HG03066 (cell line): ENCODE results near the gene AFG1L.
A peak's percentile ranks its signal among the peaks of the same experiment; 100 is the strongest.
"Not testable (repeated sequence)": the region's sequence is repeated elsewhere in the genome, so short reads cannot be mapped to it uniquely, and the experiment has no call there.

ENCODE experiments used
- ATAC-seq: cut with Tn5 transposase; IDR thresholded peaks from one replicate; pipeline ENCODE4 v1.9.1; 2021; ENCODE audit warnings: low read depth; ENCODE audit not compliant: unreplicated experiment

Gene AFG1L

DNA sequence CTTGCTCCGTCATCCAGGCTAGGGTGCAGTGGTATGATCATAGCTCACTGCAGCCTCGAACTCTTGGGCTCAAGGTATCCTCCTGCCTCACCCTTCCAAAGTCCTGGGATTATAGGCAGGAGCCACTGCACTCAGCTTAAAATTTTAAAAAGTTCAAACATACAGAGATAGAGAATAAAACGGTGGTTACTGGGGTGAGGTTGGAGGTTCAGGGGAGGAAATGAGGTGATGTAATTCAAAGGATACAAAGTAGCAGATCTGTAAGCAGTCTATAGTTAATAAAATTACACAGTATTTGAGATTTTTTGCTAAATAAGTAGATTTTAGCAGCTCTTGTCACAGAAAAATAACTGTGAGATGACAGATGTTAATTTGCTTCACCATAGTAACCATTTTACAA is 7.5 kb upstream of the AFG1L start:
- no peak for ATAC-seq

DNA sequence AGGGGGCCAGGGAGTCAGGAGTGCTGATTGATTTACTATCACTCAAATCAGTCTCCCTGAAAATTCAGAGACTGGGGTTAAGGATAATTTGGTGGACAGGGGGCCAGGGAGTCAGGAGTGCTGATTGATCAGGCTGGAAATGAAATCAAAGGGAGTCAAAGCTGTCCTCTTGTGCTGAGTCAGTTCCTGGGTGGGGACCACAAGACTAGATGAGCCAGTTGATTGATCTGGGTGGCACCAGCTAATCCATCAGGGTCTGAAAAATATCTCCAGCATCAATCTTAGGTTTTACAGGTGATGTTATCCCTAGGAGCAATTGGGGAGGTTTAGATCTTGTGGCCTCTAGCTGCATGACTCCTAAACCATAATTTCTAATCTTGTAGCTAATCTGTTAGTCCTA is 6.1 kb upstream of the AFG1L start:
- no peak for ATAC-seq

GRCh38 chr6:108291091-108291490 is 3.8 kb upstream of the AFG1L start:
- ATAC-seq: no peak

- not testable (repeated sequence) for ATAC-seq
Observed at GRCh38 chr6:108292561-108292960, 2.3 kb upstream of the AFG1L start.

DNA sequence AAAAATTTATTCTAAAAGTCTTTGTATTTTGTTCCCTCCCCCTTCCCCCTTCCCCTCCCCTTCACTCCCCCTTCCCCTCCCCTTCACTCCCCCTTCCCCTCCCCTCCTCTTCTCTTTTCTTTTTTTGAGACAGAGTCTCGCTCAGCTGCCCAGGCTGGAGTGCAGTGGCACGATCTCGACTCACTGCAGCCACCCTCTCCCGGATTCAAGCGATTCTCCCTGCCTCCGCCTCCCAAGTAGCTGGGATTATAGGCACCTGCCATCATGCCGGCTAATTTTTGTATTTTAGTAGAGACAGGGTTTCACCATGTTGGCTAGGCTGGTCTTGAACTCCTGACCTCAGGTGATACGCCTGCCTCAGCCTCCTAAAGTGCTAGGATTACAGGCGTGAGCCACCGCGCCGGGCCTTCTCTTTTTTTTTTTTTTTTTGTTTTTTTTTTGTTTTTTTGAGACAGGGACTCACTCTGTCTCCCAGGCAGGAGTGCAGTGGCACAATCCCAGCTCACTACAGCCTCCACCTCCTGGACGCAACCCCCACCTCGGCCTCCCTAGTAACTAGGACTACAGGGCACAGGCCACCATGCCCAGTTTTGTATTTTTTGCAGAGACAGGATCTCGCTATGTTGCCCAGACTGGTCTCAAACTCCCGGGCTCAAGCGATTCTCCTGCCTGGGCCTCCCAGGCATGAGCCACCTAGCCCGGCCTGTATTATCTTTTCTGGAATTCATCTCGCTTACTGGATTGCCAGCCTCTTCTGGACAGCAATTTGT is 1.1 kb upstream of the AFG1L start:
- ATAC-seq: no peak

GRCh38 chr6:108294297-108294726 is 542 bp upstream of the AFG1L start:
- ATAC-seq: peak; percentile 8

GRCh38 chr6:108295676-108296075 is 822 bp downstream of the AFG1L start:
- no peak for ATAC-seq

DNA sequence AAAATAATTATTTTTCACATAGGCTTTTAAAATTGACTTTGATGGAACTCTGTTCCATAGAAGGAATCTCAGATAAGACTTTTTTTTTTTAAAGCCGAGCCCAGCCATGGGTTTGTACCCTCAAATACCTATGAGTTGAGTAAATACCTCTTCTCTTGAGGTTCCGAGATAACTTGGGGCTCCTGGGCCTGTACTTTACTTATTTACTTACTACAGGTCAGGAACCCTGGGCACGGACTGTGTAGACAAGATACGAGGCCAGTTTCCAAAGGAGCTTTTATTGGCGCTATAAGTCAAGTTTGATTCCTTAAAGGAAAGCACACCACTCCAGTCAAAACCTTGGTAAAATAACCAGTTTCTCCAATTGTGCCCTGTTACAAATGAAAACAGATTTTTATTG is 7.5 kb downstream of the AFG1L start:
- no peak for ATAC-seq

GRCh38 chr6:108304646-108305045 is 9.8 kb downstream of the AFG1L start:
- no peak for ATAC-seq

GRCh38 chr6:108308641-108309040 is 13.8 kb downstream of the AFG1L start:
- ATAC-seq: not testable (repeated sequence)

GRCh38 chr6:108309844-108310243 is 15.0 kb downstream of the AFG1L start:
- ATAC-seq: no peak

DNA sequence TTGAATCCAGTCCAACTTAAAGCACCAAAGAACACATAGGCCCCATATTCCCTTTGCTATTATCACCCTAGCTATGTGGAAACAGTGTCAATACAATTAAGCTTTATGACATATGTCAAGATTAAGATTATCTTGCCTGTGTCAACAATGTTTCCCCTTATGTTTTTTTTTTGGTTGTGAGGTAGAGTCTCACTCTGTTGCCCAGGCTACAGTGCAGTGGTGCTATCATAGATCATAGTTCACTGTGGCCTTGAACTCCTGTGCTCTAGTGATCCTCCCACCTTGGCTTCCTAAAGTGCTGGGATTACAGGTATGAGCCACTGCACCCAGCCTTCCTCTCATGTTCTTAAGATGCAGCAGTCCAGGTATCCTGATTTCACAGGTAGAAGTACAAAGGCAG is 17.8 kb downstream of the AFG1L start:
- ATAC-seq: no peak

- no peak for ATAC-seq
Observed at GRCh38 chr6:108321253-108321747, 26.4 kb downstream of the AFG1L start.

DNA sequence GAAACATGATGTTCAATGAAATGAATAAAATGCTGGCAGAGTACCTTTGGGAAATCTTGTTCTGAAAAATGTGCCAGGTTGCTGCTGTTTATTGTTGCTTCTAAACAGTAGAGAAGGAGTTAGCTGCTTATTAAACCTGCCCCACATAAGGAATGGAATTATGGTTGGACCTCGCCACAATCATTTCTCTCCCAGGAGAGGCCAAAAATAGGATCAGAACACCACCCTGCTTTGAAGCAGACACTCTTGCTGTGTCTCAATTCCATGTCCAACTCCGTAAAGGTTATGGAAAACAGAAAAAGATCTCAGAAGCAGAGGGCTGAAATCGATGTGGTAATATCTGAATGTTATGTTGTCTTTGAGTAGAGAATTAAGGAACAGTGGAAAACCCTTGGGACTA is 27.9 kb downstream of the AFG1L start:
- ATAC-seq: no peak

GRCh38 chr6:108323710-108324466 is 29.0 kb downstream of the AFG1L start:
- no peak for ATAC-seq

DNA sequence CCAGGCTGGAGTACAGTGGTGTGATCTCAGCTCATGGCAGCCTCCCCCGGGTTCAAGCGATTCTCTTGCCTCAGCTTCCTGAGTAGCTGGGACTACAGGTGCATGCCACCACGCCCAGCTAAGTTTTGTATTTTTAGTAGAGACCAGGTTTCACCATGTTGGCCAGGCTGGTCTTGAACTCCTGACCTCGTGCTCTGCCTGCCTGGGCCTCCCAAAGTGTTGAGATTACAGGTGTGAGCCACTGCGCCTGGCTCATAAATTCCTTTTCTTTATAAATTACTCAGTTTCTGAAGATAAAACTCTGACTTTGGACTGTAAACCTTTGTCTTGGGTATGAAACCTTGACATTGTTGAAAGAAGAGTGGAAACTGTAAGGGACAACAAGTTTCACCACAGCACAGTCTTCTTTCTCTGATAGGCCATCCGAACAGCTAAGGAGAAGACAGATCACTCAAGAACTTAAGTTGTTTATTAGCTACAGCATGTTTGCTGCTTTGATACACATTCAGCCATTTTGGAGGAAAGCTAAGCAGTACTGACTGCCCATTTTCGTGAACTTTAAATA is 35.4 kb downstream of the AFG1L start:
- ATAC-seq: not testable (repeated sequence)

DNA sequence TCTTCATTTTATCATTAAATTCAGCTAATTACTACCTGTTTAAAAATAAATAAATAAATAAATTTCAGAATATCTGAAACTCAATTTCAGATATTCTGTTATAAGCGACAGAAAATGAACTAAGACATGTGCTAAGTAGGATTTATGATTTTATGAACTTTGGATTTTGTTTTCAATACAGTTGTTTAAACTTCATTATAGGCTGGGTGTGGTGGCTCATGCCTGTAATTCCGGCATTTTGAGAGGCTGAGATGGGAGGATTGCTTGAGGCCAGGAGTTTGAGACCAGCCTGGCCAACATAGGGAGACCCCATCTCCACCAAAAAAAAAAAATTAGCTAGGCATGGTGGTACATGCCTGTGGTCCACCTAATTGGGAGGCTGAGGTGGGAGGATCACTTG is 36.0 kb downstream of the AFG1L start:
- ATAC-seq: no peak

GRCh38 chr6:108331982-108332381 is 37.1 kb downstream of the AFG1L start:
- ATAC-seq: no peak

DNA sequence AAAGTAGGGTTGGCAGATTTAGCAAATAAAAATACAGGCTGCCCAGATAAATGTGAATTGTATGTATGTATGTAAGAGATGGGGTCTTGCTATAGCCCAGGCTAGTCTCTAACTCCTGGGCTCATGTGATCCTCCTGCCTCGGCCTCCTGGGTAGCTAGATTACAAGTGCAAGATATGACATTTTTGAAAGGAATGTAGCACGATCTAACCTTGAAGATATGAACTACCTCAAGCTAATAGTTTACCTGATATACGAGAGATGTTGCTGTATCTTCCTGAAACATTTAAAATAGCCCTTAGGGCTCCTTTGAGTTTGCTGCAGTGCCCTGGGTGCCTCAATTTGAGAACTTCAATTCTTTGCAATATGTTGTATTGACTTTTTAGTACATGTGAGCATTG is 42.1 kb downstream of the AFG1L start:
- ATAC-seq: no peak

DNA sequence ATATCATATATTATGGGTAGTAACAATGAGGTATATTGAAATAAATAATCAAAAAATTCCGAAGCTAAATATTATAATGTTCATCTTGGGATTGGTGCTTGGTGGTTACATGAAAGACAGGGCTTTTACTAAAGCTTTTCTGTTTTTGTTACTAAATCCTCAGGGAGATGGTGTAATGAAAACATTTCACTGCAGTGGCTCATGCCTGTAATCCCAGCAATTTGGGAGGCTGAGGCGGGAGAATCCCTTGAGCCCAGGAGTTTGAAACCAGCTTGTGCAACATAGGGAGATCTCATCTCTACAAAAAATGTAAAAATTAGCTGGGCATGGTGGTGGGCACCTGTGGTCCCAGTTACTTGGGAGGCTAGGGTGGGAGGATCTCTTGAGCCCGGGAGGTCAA is 42.9 kb downstream of the AFG1L start:
- ATAC-seq: no peak

- ATAC-seq: no peak
Observed at GRCh38 chr6:108341372-108341771, 46.5 kb downstream of the AFG1L start.
